Nephron (organoid): ENCODE data around the gene SESN2.

Source experiments
- H3K27ac Mint-ChIP-seq, 3 experiments: 2 replicates each; pipeline ENCODE4 v1.8.0; 2020; ENCODE audit warnings: mixed read lengths in 3 of 3, mild to moderate bottlenecking in 2 of 3, moderate library complexity in 1 of 3
- H3K27me3 Mint-ChIP-seq: 2 replicates; pipeline ENCODE4 v1.8.0; 2021; ENCODE audit warnings: low read depth, mild to moderate bottlenecking, moderate library complexity, mixed read lengths
- H3K36me3 Mint-ChIP-seq: 2 replicates; pipeline ENCODE4 v1.8.0; 2020; ENCODE audit warnings: low read depth, mixed read lengths
- H3K4me1 Mint-ChIP-seq: 2 replicates; pipeline ENCODE4 v1.8.0; 2020; ENCODE audit warnings: mixed read lengths
- H3K4me3 Mint-ChIP-seq, 3 experiments: 2 replicates each; pipeline ENCODE4 v1.8.0; 2020; ENCODE audit warnings: mild to moderate bottlenecking in 3 of 3, mixed read lengths in 3 of 3, moderate library complexity in 2 of 3
- H3K9me3 Mint-ChIP-seq: 2 replicates; pipeline ENCODE4 v1.8.0; 2020; ENCODE audit warnings: mixed read lengths
- CTCF ChIP-seq, 3 experiments: fragments of 200-600 bp; sonication (generic); IDR thresholded peaks; one replicate each; pipeline ENCODE4 v1.5.0; 2021; ENCODE audit warnings: antibody characterized with exemption in 3 of 3; ENCODE audit not compliant: unreplicated experiment in 3 of 3

The SESN2 gene

GRCh38 chr1:28247612-28248272 is 11.6 kb upstream of the SESN2 start:
- Mint-ChIP-seq H3K27me3 (no peaks in the 10 kb centered on the region), H3K4me3 (peak overlapping the region; percentile 85 to 93 (median 85)), H3K9me3 (no peaks in the 10 kb centered on the region), H3K4me1 (peaks cover 46% of the 10 kb centered on the region), H3K36me3 (no peaks in the 10 kb centered on the region), H3K27ac (peak overlapping the region; percentile 92 to 97 (median 94))
- TF ChIP-seq CTCF (IDR thresholded peaks at IDR 0.05; ENCODE audit: unreplicated experiment in 3 of 3): no peak

- peaks cover 46% of the 10 kb centered on the region for H3K4me1 Mint-ChIP-seq
- peak overlapping the region; percentile 62 to 85 (median 63) for H3K4me3 Mint-ChIP-seq
- no peaks in the 10 kb centered on the region for H3K9me3 Mint-ChIP-seq
- H3K36me3 Mint-ChIP-seq: no peaks in the 10 kb centered on the region
- TF ChIP-seq CTCF (IDR thresholded peaks at IDR 0.05; ENCODE audit: unreplicated experiment in 3 of 3): peak; percentile 85 to 94 (median 93)
- H3K27me3 Mint-ChIP-seq: no peaks in the 10 kb centered on the region
- peak overlapping the region; percentile 92 to 97 (median 94) for H3K27ac Mint-ChIP-seq
Measured at GRCh38 chr1:28248273-28249012, 10.9 kb upstream of the SESN2 start.

- Mint-ChIP-seq H3K9me3 (no peaks in the 10 kb centered on the region), H3K4me1 (peaks cover 39% of the 10 kb centered on the region), H3K27ac (peak overlapping the region; percentile 92 to 97 (median 94)), H3K27me3 (no peaks in the 10 kb centered on the region), H3K36me3 (no peaks in the 10 kb centered on the region), H3K4me3 (peak overlapping the region in 1 of 3 experiments; percentile 64)
- no peak for TF ChIP-seq CTCF (IDR thresholded peaks at IDR 0.05; ENCODE audit: unreplicated experiment in 3 of 3)
Measured at GRCh38 chr1:28249013-28249865, 10.1 kb upstream of the SESN2 start.

- Mint-ChIP-seq H3K36me3 (no peaks in the 10 kb centered on the region), H3K4me3 (no peak overlapping the region), H3K4me1 (peaks cover 35% of the 10 kb centered on the region), H3K9me3 (no peaks in the 10 kb centered on the region), H3K27me3 (no peaks in the 10 kb centered on the region), H3K27ac (peak overlapping the region in 1 of 3 experiments; percentile 37)
- TF ChIP-seq CTCF (IDR thresholded peaks at IDR 0.05; ENCODE audit: unreplicated experiment in 3 of 3): no peak
Measured at GRCh38 chr1:28249866-28250295, 9.4 kb upstream of the SESN2 start.

GRCh38 chr1:28256197-28256827 is 3.0 kb upstream of the SESN2 start:
- H3K27ac Mint-ChIP-seq: no peak overlapping the region
- no peaks in the 10 kb centered on the region for H3K27me3 Mint-ChIP-seq
- no peaks in the 10 kb centered on the region for H3K9me3 Mint-ChIP-seq
- H3K4me3 Mint-ChIP-seq: peak overlapping the region; percentile 1 to 55 (median 25)
- peaks cover 15% of the 10 kb centered on the region for H3K4me1 Mint-ChIP-seq
- no peaks in the 10 kb centered on the region for H3K36me3 Mint-ChIP-seq
- no peak for TF ChIP-seq CTCF (IDR thresholded peaks at IDR 0.05; ENCODE audit: unreplicated experiment in 3 of 3)
